KBM-7 (cell line): ENCODE data around the gene CTDSP2.
"Not testable (repeated sequence)": the region's sequence is repeated elsewhere in the genome, so short reads cannot be mapped to it uniquely, and the experiment has no call there.

Experiments
- DNase-seq: peaks from one replicate; pipeline ENCODE4 v3.0.0-alpha.2; 2015
- in situ Hi-C: fragments of 300-500 bp; cut with MboI; formaldehyde crosslinking; loops from 2 replicates; pipeline ENCODE4 v1.14.3; 2020; ENCODE audit warnings: low sequenced_read_pairs, low pct_unique_long_range_greater_than_20kb, mixed read lengths

Gene CTDSP2

GRCh38 chr12:57859121-57859520, 12.6 kb upstream of the CTDSP2 start:
- in situ Hi-C loops, result no loop called here
- no peak for DNase-seq

GRCh38 chr12:57858123-57858522, 11.6 kb upstream of the CTDSP2 start:
- DNase-seq, in situ Hi-C loops: not testable (repeated sequence)

- in situ Hi-C loops, result no loop called here
- DNase-seq, result no peak
Measured at GRCh38 chr12:57854965-57855364, 8.4 kb upstream of the CTDSP2 start.

- in situ Hi-C loops, result no loop called here
- no peak for DNase-seq
Measured at GRCh38 chr12:57853864-57854556, 7.5 kb upstream of the CTDSP2 start.

GRCh38 chr12:57852620-57853500, 6.3 kb upstream of the CTDSP2 start:
- no peak for DNase-seq
- in situ Hi-C loops, result no loop called here

- no peak for DNase-seq
- in situ Hi-C loops, result no loop called here
Measured at GRCh38 chr12:57852200-57852599, 5.7 kb upstream of the CTDSP2 start.

GRCh38 chr12:57851552-57851951, 5.0 kb upstream of the CTDSP2 start:
- in situ Hi-C loops, result no loop called here
- DNase-seq, result no peak

GRCh38 chr12:57850854-57851430, 4.4 kb upstream of the CTDSP2 start:
- no peak for DNase-seq
- in situ Hi-C loops, result no loop called here

- in situ Hi-C loops, DNase-seq: not testable (repeated sequence)
Measured at GRCh38 chr12:57849447-57849846, 2.9 kb upstream of the CTDSP2 start.

GRCh38 chr12:57849035-57849434, 2.5 kb upstream of the CTDSP2 start:
- in situ Hi-C loops, result no loop called here
- DNase-seq, result no peak

GRCh38 chr12:57848208-57848607, 1.7 kb upstream of the CTDSP2 start:
- DNase-seq, result no peak
- in situ Hi-C loops, result no loop called here

GRCh38 chr12:57846285-57846576, 298 bp downstream of the CTDSP2 start:
- in situ Hi-C loops, result no loop called here
- DNase-seq, result no peak

- peak; percentile 52 for DNase-seq
- in situ Hi-C loops, result no loop called here
Measured at GRCh38 chr12:57845478-57846284, 848 bp downstream of the CTDSP2 start.

GRCh38 chr12:57844709-57845477, 1.6 kb downstream of the CTDSP2 start:
- in situ Hi-C loops, result no loop called here
- DNase-seq, result peak; percentile 54

- in situ Hi-C loops, result no loop called here
- DNase-seq, result no peak
Measured at GRCh38 chr12:57842342-57843294, 3.9 kb downstream of the CTDSP2 start.

GRCh38 chr12:57841445-57841844, 5.1 kb downstream of the CTDSP2 start:
- in situ Hi-C loops, result no loop called here

GRCh38 chr12:57840726-57841125, 5.8 kb downstream of the CTDSP2 start:
- in situ Hi-C loops, result no loop called here

More at GRCh38 chr12:57841445-57841844, 5.1 kb downstream of the CTDSP2 start:
- no peak for DNase-seq

GRCh38 chr12:57839996-57840395, 6.5 kb downstream of the CTDSP2 start:
- DNase-seq, result no peak
- in situ Hi-C loops, result no loop called here

More at GRCh38 chr12:57840726-57841125, 5.8 kb downstream of the CTDSP2 start:
- no peak for DNase-seq
